Uterus (tissue), 2 donors: ENCODE measurements around the gene PARD3.

Experiments used
- CTCF ChIP-seq, 4 experiments: fragments of 200-600 bp in 2 of 4; fragments of 450-650 bp in 2 of 4; sonication (generic) in 2 of 4; IDR thresholded peaks; one replicate each; pipeline ENCODE4 v1.5.1; 2016 to 2019; ENCODE audit warnings: antibody characterized with exemption in 4 of 4, mild to moderate bottlenecking in 2 of 4, moderate library complexity in 1 of 4
- POLR2A ChIP-seq, 2 donors: fragments of 450-650 bp; IDR thresholded peaks; one replicate each; pipeline ENCODE4 v1.6.1; 2016; ENCODE audit warnings: antibody characterized with exemption in 2 of 2, mild to moderate bottlenecking in 1 of 2, moderate library complexity in 1 of 2

- no peak for TF ChIP-seq CTCF (IDR thresholded peaks at IDR 0.05)
- TF ChIP-seq POLR2A (IDR thresholded peaks at IDR 0.05) = no peak
Observed at GRCh38 chr10:34761453-34761852, 53.6 kb downstream of the PARD3 start.
